ENCODE data around the gene PTPRD.

The PTPRD gene

GRCh38 chr9:9222730-9223129 is 1390.1 kb downstream of the PTPRD start:
- no peak for DNase-seq (ENCODE audit: extremely low spot score)
- ChIA-PET CTCF (interaction anchor here (1.6 kb wide), 1 partner anchor 24 kb away, joined by 6 read pairs; no protein-coding TSS in a partner anchor), POLR2A (no interaction called here)
- no peak for TF ChIP-seq CTCF (IDR thresholded peaks at IDR 0.05; ENCODE audit: control extremely low read depth, extremely low read depth, low read depth, missing control alignments)

- ChIA-PET POLR2A (no interaction called here), CTCF (interaction anchor here (2.0 kb wide), 1 partner anchor 31 kb away, joined by 6 read pairs; no protein-coding TSS in a partner anchor)
- no peak for TF ChIP-seq CTCF (IDR thresholded peaks at IDR 0.05; ENCODE audit: control extremely low read depth, extremely low read depth, low read depth, missing control alignments)
- no peak for DNase-seq (ENCODE audit: extremely low spot score)
Measured at GRCh38 chr9:9216934-9217333, 1395.9 kb downstream of the PTPRD start.

- CTCF ChIA-PET, result interaction anchor here (2.0 kb wide), 1 partner anchor 33 kb away, joined by 6 read pairs; no protein-coding TSS in a partner anchor
- TF ChIP-seq CTCF (IDR thresholded peaks at IDR 0.05; ENCODE audit: control extremely low read depth, extremely low read depth, low read depth, missing control alignments), result no peak
Measured at GRCh38 chr9:9215050-9215449, 1397.8 kb downstream of the PTPRD start.

GRCh38 chr9:9214066-9214465 is 1398.7 kb downstream of the PTPRD start:
- ChIA-PET CTCF (no interaction called here), POLR2A (no interaction called here)

More at GRCh38 chr9:9215050-9215449, 1397.8 kb downstream of the PTPRD start:
- POLR2A ChIA-PET, result no interaction called here
- no peak for DNase-seq (ENCODE audit: extremely low spot score)

GRCh38 chr9:9212963-9213362 is 1399.8 kb downstream of the PTPRD start:
- no peak for DNase-seq (ENCODE audit: extremely low spot score)
- TF ChIP-seq CTCF (IDR thresholded peaks at IDR 0.05; ENCODE audit: control extremely low read depth, extremely low read depth, low read depth, missing control alignments), result no peak
- ChIA-PET CTCF (no interaction called here), POLR2A (no interaction called here)

More at GRCh38 chr9:9214066-9214465, 1398.7 kb downstream of the PTPRD start:
- TF ChIP-seq CTCF (IDR thresholded peaks at IDR 0.05; ENCODE audit: control extremely low read depth, extremely low read depth, low read depth, missing control alignments), result no peak
- DNase-seq (ENCODE audit: extremely low spot score), result no peak

GRCh38 chr9:9202276-9202675 is 1410.5 kb downstream of the PTPRD start:
- POLR2A ChIA-PET, result no interaction called here
- DNase-seq (ENCODE audit: extremely low spot score), result no peak
- CTCF ChIA-PET, result no interaction called here
- no peak for TF ChIP-seq CTCF (IDR thresholded peaks at IDR 0.05; ENCODE audit: control extremely low read depth, extremely low read depth, low read depth, missing control alignments)

GRCh38 chr9:9186086-9186485 is 1426.7 kb downstream of the PTPRD start:
- TF ChIP-seq CTCF (IDR thresholded peaks at IDR 0.05; ENCODE audit: control extremely low read depth, extremely low read depth, low read depth, missing control alignments), result no peak
- POLR2A ChIA-PET, result no interaction called here
- CTCF ChIA-PET, result no interaction called here
- DNase-seq (ENCODE audit: extremely low spot score), result no peak
